Activated naive CD4-positive, alpha-beta T cell treated with anti-CD3 and anti-CD28 coated beads, Interleukin-2, amount 50 U/mL, for 24 hours (primary cell): Measurements from ENCODE around the gene CAPN7.
A peak's percentile ranks its signal among the peaks of the same experiment; 100 is the strongest.
"Not testable (repeated sequence)": the region's sequence is repeated elsewhere in the genome, so short reads cannot be mapped to it uniquely, and the experiment has no call there.

Experiments used
- H3K27ac Mint-ChIP-seq: one replicate; pipeline ENCODE4 v1.8.0; 2021; ENCODE audit warnings: mild to moderate bottlenecking, mixed read lengths
- H3K27me3 Mint-ChIP-seq: one replicate; pipeline ENCODE4 v1.8.0; 2021; ENCODE audit warnings: mixed read lengths
- H3K36me3 Mint-ChIP-seq: one replicate; pipeline ENCODE4 v1.8.0; 2021; ENCODE audit warnings: mixed read lengths
- H3K4me1 Mint-ChIP-seq: one replicate; pipeline ENCODE4 v1.8.0; 2021; ENCODE audit warnings: mixed read lengths
- H3K4me3 Mint-ChIP-seq: one replicate; pipeline ENCODE4 v1.8.0; 2021; ENCODE audit warnings: mild to moderate bottlenecking, mixed read lengths
- H3K9me3 Mint-ChIP-seq: one replicate; pipeline ENCODE4 v1.8.0; 2021; ENCODE audit warnings: mixed read lengths

The CAPN7 gene

DNA sequence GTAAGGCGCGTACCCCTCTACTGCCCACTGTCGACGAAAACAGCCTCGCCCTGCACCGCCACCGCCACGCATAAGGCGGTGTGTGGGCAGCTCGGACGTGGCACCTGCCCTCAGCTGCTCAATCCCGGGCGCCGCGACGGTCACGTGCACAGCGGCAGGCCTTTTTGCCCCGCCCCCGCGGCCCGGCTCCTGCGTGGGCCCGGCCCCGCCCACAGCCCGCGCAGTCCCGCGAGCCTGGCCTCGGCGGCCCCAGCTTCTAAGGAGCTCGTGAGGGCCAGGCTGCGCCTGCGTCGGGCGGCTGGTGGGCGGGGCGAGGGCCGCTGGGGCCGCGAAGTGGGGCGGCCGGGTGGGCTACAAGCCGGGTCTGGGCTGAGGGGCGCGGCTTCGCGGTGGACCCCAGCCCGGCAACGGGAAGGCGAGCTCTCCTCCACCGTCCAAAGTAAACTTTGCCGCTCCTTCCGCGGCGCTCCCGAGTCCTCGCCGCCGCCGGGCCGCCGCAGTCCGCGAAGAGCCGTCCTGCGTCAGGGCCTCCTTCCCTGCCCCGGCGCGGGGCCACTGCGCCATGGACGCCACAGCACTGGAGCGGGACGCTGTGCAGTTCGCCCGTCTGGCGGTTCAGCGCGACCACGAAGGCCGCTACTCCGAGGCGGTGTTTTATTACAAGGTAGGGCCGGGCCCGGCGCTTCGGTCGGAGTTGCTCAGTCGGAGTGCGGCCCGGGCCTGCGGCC is at the start of gene CAPN7:
Gene CAPN7 (plus strand): TSS at position 313 of the 728 bp plus-strand sequence. CDS start 250 bp downstream, at position 563.
- peak within 1 kb of the TSS; percentile 93 for H3K27ac Mint-ChIP-seq
- H3K36me3 Mint-ChIP-seq = no peaks in the 10 kb centered on the region
- H3K4me3 Mint-ChIP-seq = peak within 1 kb of the TSS; percentile 92
- no peaks in the 10 kb centered on the region for H3K27me3 Mint-ChIP-seq
- no peaks in the 10 kb centered on the region for H3K9me3 Mint-ChIP-seq
- H3K4me1 Mint-ChIP-seq = peaks cover 37% of the 10 kb centered on the region

DNA sequence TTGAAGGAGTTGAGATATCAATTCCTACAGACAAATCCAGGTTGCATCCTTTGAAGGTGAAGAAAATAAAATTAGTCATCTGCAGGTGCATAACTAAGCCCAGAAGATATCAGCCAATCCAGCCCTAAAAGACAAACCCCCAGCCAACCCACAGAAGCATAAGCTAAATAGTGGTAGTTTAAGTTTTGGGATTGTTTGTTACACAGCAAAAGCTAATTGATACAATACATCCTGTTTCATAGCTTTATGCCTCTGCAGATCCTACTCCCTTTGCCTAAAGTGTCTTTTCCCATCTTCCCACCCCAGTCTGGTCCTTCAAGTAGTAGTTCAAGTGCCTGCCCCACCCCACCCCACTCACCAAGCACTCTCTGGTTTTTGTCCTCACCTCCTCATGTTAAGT is 48.6 kb upstream of the CAPN7 start:
- Mint-ChIP-seq H3K4me1 (peaks cover 8% of the 10 kb centered on the region), H3K4me3 (no peak overlapping the region), H3K36me3 (no peaks in the 10 kb centered on the region), H3K27me3 (peaks cover 25% of the 10 kb centered on the region), H3K9me3 (peaks cover 4% of the 10 kb centered on the region), H3K27ac (no peak overlapping the region)

DNA sequence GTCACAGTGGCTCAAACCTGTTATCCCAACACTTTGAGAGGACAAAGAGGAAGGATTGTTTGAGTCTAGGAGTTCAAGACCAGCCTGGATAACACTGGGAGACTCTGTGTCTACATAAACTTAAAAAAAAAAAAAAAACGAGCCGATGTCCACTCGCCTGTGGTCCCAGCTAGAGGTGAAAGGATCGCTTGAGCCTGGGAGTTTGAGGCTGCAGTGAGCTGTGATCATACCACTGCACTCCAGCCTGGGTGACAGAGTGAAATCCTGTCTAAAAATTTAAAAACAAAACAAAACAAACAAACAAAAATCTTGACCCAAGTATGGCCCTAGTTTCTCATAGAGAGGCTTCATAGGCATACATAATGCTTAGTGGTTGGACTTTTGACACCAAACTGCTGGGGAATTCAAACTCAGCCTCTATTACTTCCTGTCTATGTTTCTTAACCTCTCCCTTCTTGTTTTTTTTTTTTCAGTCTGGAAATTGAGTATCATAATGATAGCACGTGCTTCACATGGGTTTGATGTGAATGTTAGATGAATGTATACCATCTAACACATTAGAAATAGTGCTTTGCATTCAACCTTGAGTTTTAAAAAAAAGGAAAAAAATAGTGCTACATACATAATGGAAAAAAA is 46.4 kb upstream of the CAPN7 start:
- Mint-ChIP-seq H3K4me1 (peaks cover 8% of the 10 kb centered on the region), H3K9me3 (peaks cover 4% of the 10 kb centered on the region), H3K36me3 (no peaks in the 10 kb centered on the region), H3K27me3 (peaks cover 15% of the 10 kb centered on the region), H3K27ac (no peak overlapping the region), H3K4me3 (no peak overlapping the region)

DNA sequence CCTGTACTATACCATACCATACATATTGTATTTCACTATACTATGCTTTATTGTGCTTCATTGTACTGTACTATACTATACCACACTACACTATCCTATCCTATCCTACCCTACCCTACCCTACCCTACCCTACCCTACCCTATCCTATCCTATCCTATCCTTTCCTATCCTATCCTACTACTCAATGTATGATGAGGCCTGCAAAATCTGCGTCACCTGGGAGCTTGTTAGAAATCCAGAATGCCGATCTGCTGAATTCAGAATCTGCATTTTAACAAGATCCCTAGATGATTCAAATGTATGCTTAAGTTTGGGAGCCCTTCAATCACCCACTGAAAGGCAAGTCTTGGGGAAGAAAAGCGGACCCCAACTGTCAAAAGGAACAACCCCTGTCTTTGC is 45.4 kb upstream of the CAPN7 start:
- Mint-ChIP-seq H3K9me3 (peaks cover 4% of the 10 kb centered on the region), H3K4me3 (no peak overlapping the region), H3K27ac (no peak overlapping the region), H3K4me1 (peaks cover 8% of the 10 kb centered on the region), H3K27me3 (peaks cover 6% of the 10 kb centered on the region), H3K36me3 (no peaks in the 10 kb centered on the region)

DNA sequence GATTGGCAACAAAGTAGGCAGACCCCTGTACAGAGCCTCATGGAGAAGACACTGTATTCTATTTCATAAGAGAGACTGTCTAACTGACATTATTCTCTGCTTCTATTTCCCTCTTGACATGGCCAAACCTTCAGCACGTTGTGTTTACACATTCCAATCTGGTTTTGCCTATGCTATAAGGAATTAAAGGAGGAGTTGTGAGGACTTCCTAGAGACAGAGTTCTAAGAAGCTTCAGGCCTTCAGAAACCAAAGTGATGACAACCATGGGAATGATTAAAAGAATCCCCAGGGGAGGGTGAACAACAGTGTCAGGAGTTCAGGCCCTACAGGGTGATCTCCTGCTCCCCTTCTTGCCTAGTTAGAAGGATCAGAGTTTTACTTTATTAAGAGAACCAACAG is 44.9 kb upstream of the CAPN7 start:
- Mint-ChIP-seq H3K4me3 (no peak overlapping the region), H3K27ac (no peak overlapping the region), H3K4me1 (peaks cover 8% of the 10 kb centered on the region), H3K27me3 (peaks cover 6% of the 10 kb centered on the region), H3K9me3 (peaks cover 4% of the 10 kb centered on the region), H3K36me3 (no peaks in the 10 kb centered on the region)

DNA sequence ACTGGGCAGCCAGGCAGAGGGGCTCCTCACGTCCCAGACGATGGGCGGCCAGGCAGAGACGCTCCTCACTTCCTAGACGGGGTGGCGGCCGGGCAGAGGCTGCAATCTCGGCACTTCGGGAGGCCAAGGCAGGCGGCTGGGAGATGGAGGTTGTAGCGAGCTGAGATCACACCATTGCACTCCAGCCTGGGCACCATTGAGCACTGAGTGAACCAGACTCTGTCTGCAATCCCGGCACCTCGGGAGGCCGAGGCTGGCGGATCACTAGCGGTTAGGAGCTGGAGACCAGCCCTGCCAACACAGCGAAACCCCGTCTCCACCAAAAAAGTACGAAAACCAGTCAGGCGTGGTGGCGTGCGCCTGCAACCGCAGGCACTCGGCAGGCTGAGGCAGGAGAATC is 42.4 kb upstream of the CAPN7 start:
- not testable (repeated sequence) for H3K36me3 Mint-ChIP-seq, H3K27ac Mint-ChIP-seq, H3K9me3 Mint-ChIP-seq, H3K4me1 Mint-ChIP-seq, H3K27me3 Mint-ChIP-seq, H3K4me3 Mint-ChIP-seq

DNA sequence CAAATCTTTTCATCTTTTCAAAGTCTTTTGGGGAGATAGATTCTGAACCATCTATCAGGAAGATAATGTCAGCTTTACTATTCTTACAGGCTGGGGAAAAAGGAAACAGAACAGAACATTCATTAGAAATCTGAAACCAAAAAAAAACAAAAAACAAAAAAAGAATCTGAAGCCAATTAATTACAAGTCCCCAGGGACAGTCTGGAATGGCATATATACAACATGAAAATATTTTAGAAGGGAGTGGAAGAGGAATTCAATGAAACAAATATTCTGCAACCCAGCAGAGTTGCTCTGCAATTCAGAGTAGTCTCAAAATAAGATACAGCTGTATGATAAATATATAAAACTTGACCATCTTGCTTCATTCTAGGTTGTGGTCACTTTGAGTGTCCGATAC is 41.7 kb upstream of the CAPN7 start:
- H3K4me1 Mint-ChIP-seq = peaks cover 8% of the 10 kb centered on the region
- H3K36me3 Mint-ChIP-seq = no peaks in the 10 kb centered on the region

DNA sequence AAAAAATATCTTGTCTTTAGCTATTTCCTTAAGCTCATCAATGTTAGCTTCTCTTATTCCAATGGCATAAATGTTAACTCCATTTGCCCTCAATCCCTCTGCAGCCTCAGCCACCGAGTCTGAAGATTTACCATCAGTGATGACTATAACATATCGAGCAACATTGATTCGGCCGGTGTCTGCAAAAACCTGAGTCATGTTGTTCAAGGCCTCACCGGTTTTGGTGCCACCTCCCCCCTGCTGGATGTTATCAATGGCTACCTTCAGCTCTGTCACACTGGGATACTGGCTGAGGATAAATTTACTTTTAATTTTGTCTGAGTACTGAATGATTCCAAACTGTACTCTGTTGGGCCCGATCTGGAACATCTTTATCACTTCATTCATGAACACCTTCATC is 41.0 kb upstream of the CAPN7 start:
- Mint-ChIP-seq H3K9me3 (no peaks in the 10 kb centered on the region), H3K4me3 (no peak overlapping the region), H3K4me1 (peaks cover 2% of the 10 kb centered on the region), H3K36me3 (no peaks in the 10 kb centered on the region), H3K27me3 (no peaks in the 10 kb centered on the region), H3K27ac (no peak overlapping the region)

More for the DNA sequence above, 41.7 kb upstream of the CAPN7 start:
- H3K27me3 Mint-ChIP-seq = no peaks in the 10 kb centered on the region
- no peak overlapping the region for H3K4me3 Mint-ChIP-seq
- H3K27ac Mint-ChIP-seq = no peak overlapping the region
- no peaks in the 10 kb centered on the region for H3K9me3 Mint-ChIP-seq

DNA sequence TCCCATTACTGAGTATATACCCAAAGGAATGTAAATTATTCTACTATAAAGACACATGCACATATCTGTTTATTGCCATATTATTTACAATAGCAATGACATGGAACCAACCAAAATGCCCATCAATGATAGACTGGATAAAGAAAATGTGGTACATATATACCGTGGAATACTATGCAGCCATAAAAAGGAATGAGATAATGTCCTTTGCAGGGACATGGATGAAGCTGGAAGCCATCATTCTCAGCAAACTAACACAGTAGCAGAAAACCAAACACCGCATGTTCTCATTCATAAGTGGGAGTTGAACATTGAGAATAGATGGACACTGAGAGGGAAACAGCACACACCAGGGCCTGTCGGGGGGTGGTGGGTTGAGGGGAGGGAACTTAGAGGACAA is 39.7 kb upstream of the CAPN7 start:
- not testable (repeated sequence) for H3K36me3 Mint-ChIP-seq

DNA sequence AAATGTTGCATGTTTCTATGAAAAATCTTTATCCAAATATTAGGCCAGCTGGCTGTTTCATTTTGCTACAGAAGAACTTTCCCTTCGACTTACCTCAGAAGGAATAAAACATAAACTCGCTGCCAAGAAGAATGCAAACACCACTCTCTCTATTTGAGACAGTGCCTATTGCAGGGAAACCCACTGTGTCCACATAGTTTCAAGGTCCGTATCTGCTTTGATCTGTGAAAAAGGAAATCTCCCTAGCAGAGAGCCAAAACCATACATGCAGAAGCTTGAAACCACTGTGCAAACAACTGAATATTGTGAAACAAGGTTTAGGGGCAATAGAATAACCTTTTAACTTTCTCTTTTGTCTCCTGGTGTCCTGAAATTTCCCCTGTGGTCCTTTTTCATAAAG is 35.0 kb upstream of the CAPN7 start:
- H3K27me3 Mint-ChIP-seq = peaks cover 10% of the 10 kb centered on the region
- H3K27ac Mint-ChIP-seq = no peak overlapping the region
- no peak overlapping the region for H3K4me3 Mint-ChIP-seq
- H3K9me3 Mint-ChIP-seq = no peaks in the 10 kb centered on the region
- H3K36me3 Mint-ChIP-seq = no peaks in the 10 kb centered on the region
- no peaks in the 10 kb centered on the region for H3K4me1 Mint-ChIP-seq

More for the DNA sequence above, 39.7 kb upstream of the CAPN7 start:
- not testable (repeated sequence) for H3K9me3 Mint-ChIP-seq, H3K27me3 Mint-ChIP-seq, H3K4me3 Mint-ChIP-seq, H3K27ac Mint-ChIP-seq, H3K4me1 Mint-ChIP-seq

DNA sequence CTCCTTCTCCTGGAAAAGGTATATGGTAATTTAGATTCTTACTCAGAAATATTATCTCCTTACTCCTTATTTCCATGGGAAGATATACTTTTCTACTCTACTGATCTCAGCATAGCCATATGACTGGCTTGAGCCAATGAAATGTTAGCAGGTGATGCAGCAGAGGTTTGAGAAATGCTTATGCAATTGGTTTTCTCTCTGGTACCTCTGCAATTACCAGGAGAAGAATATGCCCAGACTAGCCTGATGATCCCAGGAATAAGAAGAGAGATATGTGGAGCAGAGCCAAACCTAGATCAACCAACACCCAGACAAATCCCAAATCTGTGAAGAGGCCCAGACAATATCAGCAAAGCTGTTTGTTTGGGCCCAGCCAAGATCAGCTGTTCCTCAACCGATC is 33.2 kb upstream of the CAPN7 start:
- Mint-ChIP-seq H3K27me3 (peaks cover 10% of the 10 kb centered on the region), H3K4me3 (no peak overlapping the region), H3K36me3 (no peaks in the 10 kb centered on the region)

DNA sequence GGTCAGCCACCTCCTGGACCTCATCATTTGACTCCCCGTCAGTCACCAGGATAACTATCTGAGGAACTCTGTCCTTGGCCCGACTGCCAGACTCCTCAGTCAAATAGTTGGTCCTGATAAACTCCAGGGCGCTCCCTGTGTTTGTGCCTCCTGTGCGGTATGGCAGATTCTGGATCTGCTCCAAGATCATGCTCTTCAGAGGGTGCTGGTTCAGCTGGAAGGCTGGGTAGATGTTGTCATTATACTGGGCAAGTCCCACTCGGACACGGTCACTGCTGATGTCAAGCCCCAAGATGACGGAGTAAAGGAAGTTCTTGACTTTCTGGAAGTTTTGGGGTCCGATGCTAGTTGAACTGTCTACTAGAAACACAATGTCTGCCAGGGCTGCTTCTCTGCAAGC is 31.1 kb upstream of the CAPN7 start:
- no peaks in the 10 kb centered on the region for H3K9me3 Mint-ChIP-seq
- H3K36me3 Mint-ChIP-seq = no peaks in the 10 kb centered on the region
- H3K27ac Mint-ChIP-seq = no peak overlapping the region
- no peak overlapping the region for H3K4me3 Mint-ChIP-seq
- peaks cover 10% of the 10 kb centered on the region for H3K27me3 Mint-ChIP-seq
- peaks cover 3% of the 10 kb centered on the region for H3K4me1 Mint-ChIP-seq

More for the DNA sequence above, 33.2 kb upstream of the CAPN7 start:
- Mint-ChIP-seq H3K27ac (no peak overlapping the region), H3K9me3 (no peaks in the 10 kb centered on the region), H3K4me1 (no peaks in the 10 kb centered on the region)

DNA sequence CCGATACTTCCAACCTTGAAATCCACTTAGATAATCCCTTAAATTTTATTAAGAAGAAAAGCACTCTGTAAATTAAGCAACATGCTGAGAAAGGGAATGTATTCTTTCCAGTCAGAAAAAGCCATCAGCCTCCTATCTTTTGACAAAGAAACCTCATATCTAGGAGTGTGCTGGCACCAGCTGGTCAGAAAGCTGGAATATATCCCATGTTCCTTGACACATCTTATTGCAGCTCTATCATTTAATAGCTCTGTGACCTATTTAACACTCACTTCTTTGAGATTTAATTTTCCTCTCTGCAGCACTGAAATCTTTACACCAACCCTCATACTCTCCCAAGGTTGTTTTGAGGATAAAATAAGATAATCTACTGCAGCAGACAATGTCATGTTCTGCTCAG is 30.4 kb upstream of the CAPN7 start:
- Mint-ChIP-seq H3K36me3 (no peaks in the 10 kb centered on the region), H3K27me3 (peaks cover 10% of the 10 kb centered on the region), H3K9me3 (no peaks in the 10 kb centered on the region), H3K4me3 (no peak overlapping the region), H3K27ac (no peak overlapping the region), H3K4me1 (peaks cover 9% of the 10 kb centered on the region)

DNA sequence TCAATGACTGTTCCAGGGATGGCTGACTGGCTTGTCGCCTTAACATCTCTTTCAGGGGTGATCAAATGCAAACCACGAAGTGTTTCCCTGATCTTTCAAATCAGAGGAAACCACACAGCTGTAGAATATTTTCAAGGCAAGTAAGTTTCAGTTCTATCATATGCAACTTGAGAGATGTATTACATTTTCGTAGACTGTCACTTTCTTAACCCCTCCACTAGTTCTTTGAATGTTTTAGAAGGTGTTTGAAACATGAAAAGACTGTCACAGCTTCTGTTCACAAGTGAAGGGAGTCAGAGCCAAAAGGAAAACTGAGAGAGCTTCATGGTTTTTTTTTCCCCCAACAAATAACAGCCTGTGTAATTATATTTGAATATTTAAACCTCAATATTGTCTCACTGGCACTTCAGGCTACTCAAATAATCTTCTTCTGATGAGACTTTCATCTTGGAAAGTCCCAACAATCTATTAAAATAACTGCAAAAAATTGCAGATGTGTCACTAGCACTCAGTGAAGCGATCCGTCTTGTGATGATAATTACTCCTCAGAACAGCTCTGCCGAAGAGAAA is 25.9 kb upstream of the CAPN7 start:
- H3K4me3 Mint-ChIP-seq = no peak overlapping the region
- H3K9me3 Mint-ChIP-seq = no peaks in the 10 kb centered on the region
- peaks cover 12% of the 10 kb centered on the region for H3K4me1 Mint-ChIP-seq
- H3K36me3 Mint-ChIP-seq = no peaks in the 10 kb centered on the region
- H3K27ac Mint-ChIP-seq = no peak overlapping the region
- H3K27me3 Mint-ChIP-seq = peaks cover 5% of the 10 kb centered on the region

DNA sequence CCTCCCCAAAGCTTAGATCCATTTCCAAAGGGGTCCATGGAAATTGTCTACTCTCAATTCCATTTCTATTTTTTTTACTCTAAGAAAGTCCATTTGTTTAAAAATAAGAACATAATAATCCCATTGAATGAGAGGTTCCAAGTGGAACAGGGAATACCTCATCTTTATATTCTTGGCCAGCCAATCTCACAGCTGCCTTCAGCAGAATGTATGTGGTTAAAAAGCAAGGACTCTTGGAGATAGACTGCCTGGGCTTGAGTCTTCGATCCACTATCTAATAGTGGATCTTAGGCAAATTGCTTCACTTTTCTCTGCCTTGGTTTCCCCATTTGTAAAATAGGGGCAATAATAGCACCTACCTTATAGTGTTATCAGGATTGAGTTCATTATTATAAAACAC is 24.5 kb upstream of the CAPN7 start:
- Mint-ChIP-seq H3K9me3 (no peaks in the 10 kb centered on the region), H3K27me3 (peaks cover 5% of the 10 kb centered on the region), H3K27ac (no peak overlapping the region), H3K36me3 (no peaks in the 10 kb centered on the region), H3K4me3 (no peak overlapping the region), H3K4me1 (peaks cover 12% of the 10 kb centered on the region)

DNA sequence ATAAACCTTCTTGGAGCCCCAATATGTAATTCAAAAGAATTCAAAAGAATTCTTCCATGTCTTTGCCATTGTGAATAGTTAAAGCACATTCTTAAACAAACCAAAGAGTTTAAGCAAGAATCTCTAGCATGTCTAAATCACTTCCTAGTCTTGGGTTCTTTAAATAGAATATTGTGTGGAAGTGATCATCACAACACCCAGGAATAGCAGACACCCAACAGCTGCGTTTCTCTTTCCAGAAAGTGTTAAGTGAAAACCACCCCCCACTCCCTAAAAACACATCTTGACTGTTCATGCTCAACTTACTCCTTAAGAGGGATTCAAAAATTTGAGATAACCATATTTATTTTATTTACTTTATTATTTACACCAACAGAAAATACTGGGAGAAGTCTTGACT is 24.1 kb upstream of the CAPN7 start:
- Mint-ChIP-seq H3K27me3 (peaks cover 5% of the 10 kb centered on the region), H3K36me3 (no peaks in the 10 kb centered on the region), H3K9me3 (no peaks in the 10 kb centered on the region), H3K27ac (no peak overlapping the region), H3K4me1 (peaks cover 12% of the 10 kb centered on the region), H3K4me3 (no peak overlapping the region)
